ENCODE measurements around the gene TDP1. TPM values are rescaled to one million over a fixed set of nuclear protein-coding genes. Genes with fewer than 3 reads are reported as not detected.

Gene TDP1
- total RNA-seq, 1 donor from 2014 or later, result 63.4 TPM

GRCh38 chr14:89926694-89927093 lies 29.0 kb upstream of the TDP1 start:
- H3K9me3 ChIP-seq (ENCODE audit: low read depth), result no peaks in the 10 kb centered on the region
- no peak overlapping the region for H3K4me3 Mint-ChIP-seq
- no peaks in the 10 kb centered on the region for H3K9me3 Mint-ChIP-seq
- no peaks in the 10 kb centered on the region for H3K4me1 ChIP-seq
- TF ChIP-seq CTCF (IDR thresholded peaks at IDR 0.05), result no peak
- no peak for TF ChIP-seq EZH2 (IDR thresholded peaks at IDR 0.05)
- no peak for TF ChIP-seq EZH2phosphoT487 (IDR thresholded peaks at IDR 0.05)
- no peaks in the 10 kb centered on the region for H3F3A ChIP-seq (ENCODE audit: low read depth)
- H3K79me2 ChIP-seq (ENCODE audit: low read depth), result no peaks in the 10 kb centered on the region
- H3K36me3 Mint-ChIP-seq, result peaks cover 13% of the 10 kb centered on the region
- H3K27ac ChIP-seq, result no peak overlapping the region
- no peak overlapping the region for H3K4me2 ChIP-seq
- no peaks in the 10 kb centered on the region for H4K20me1 ChIP-seq (ENCODE audit: low read depth)
- DNase-seq (ENCODE audit: low spot score), result no peak
- H3K36me3 ChIP-seq, result no peaks in the 10 kb centered on the region
- no peak overlapping the region for H2AFZ ChIP-seq (replicated peaks)
- H3K27me3 ChIP-seq, result no peaks in the 10 kb centered on the region
- no peak overlapping the region for H3K4me3 ChIP-seq
- H3K4me1 Mint-ChIP-seq, result no peaks in the 10 kb centered on the region
- no peak overlapping the region for H3K27ac Mint-ChIP-seq
- no peaks in the 10 kb centered on the region for H3K27me3 Mint-ChIP-seq (ENCODE audit: insufficient read depth, low read depth)
- no peak overlapping the region for H3K9ac ChIP-seq

- Mint-ChIP-seq H3K36me3 (peaks cover 15% of the 10 kb centered on the region), H3K9me3 (no peaks in the 10 kb centered on the region), H3K4me1 (peaks cover 2% of the 10 kb centered on the region), H3K4me3 (no peak overlapping the region), H3K27me3 (ENCODE audit: insufficient read depth, low read depth) (no peaks in the 10 kb centered on the region), H3K27ac (no peak overlapping the region)
- H3K9me3 ChIP-seq (ENCODE audit: low read depth), result no peaks in the 10 kb centered on the region
- H3K27me3 ChIP-seq, result no peaks in the 10 kb centered on the region
- no peaks in the 10 kb centered on the region for H3K36me3 ChIP-seq
- no peaks in the 10 kb centered on the region for H3K4me1 ChIP-seq
- no peak for DNase-seq (ENCODE audit: low spot score)
- H2AFZ ChIP-seq (replicated peaks), result no peak overlapping the region
- H3F3A ChIP-seq (ENCODE audit: low read depth), result no peaks in the 10 kb centered on the region
- H3K27ac ChIP-seq, result no peak overlapping the region
- no peak overlapping the region for H3K4me3 ChIP-seq
- no peaks in the 10 kb centered on the region for H4K20me1 ChIP-seq (ENCODE audit: low read depth)
- H3K79me2 ChIP-seq (ENCODE audit: low read depth), result no peaks in the 10 kb centered on the region
- TF ChIP-seq CTCF (IDR thresholded peaks at IDR 0.05) (no peak), EZH2phosphoT487 (IDR thresholded peaks at IDR 0.05) (no peak), EZH2 (IDR thresholded peaks at IDR 0.05) (no peak)
- no peak overlapping the region for H3K9ac ChIP-seq
- no peak overlapping the region for H3K4me2 ChIP-seq
Measured at GRCh38 chr14:89927186-89927865, 28.4 kb upstream of the TDP1 start.

GRCh38 chr14:89933002-89933401 lies 22.7 kb upstream of the TDP1 start:
- Histone ChIP-seq H3K4me1 (peaks cover 6% of the 10 kb centered on the region), H3K27ac (no peak overlapping the region), H3K9me3 (ENCODE audit: low read depth) (no peaks in the 10 kb centered on the region), H3K36me3 (no peaks in the 10 kb centered on the region), H3F3A (ENCODE audit: low read depth) (no peaks in the 10 kb centered on the region), H3K4me2 (no peak overlapping the region), H3K27me3 (no peaks in the 10 kb centered on the region), H3K4me3 (no peak overlapping the region), H4K20me1 (ENCODE audit: low read depth) (no peaks in the 10 kb centered on the region), H2AFZ (replicated peaks) (no peak overlapping the region), H3K9ac (no peak overlapping the region), H3K79me2 (ENCODE audit: low read depth) (no peaks in the 10 kb centered on the region)
- H3K27me3 Mint-ChIP-seq (ENCODE audit: insufficient read depth, low read depth), result peaks cover 3% of the 10 kb centered on the region
- no peak overlapping the region for H3K27ac Mint-ChIP-seq
- H3K4me3 Mint-ChIP-seq, result no peak overlapping the region
- peaks cover 13% of the 10 kb centered on the region for H3K36me3 Mint-ChIP-seq
- no peaks in the 10 kb centered on the region for H3K9me3 Mint-ChIP-seq
- no peak for DNase-seq (ENCODE audit: low spot score)
- peaks cover 16% of the 10 kb centered on the region for H3K4me1 Mint-ChIP-seq
- TF ChIP-seq EZH2 (IDR thresholded peaks at IDR 0.05) (no peak), CTCF (IDR thresholded peaks at IDR 0.05) (no peak), EZH2phosphoT487 (IDR thresholded peaks at IDR 0.05) (no peak)

Measured in neural progenitor cell (in vitro differentiated cells).